NCI-H2029 treated with DMSO at 0.1 percent for 48 hours (cell line): ENCODE data around the gene BCAS1.

Experiments used
- DNase-seq: peaks from one replicate; lab custom pipeline; 2025; lab: John Stamatoyannopoulos, UW

Gene BCAS1

GRCh38 chr20:53904261-53904660, 166.1 kb downstream of the BCAS1 start:
- DNase-seq, result no peak

DNA sequence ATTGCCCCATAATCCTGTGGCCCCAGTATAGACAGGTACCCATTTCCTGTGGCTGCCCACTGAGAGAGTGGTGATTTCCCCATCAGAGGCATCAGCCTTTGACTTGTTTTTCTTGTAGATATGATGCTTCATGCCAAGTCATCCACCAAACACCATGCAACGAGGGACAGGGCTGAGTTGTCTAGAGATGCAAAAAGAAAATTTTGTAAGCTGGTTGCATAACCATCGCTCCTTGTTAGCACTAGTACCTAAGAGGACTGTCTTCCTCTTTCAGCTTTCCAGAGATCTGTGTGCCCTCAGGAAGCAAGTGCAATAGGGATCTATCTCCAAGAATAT, 166.8 kb downstream of the BCAS1 start:
- DNase-seq, result no peak

GRCh38 chr20:53902968-53903651, 167.3 kb downstream of the BCAS1 start:
- no peak for DNase-seq

GRCh38 chr20:53901497-53902096, 168.8 kb downstream of the BCAS1 start:
- no peak for DNase-seq

GRCh38 chr20:53901064-53901463, 169.3 kb downstream of the BCAS1 start:
- DNase-seq, result no peak

- no peak for DNase-seq
Observed at GRCh38 chr20:53900380-53900999, 169.9 kb downstream of the BCAS1 start.

- no peak for DNase-seq
Observed at GRCh38 chr20:53899351-53900167, 170.8 kb downstream of the BCAS1 start.

GRCh38 chr20:53898556-53898931, 171.8 kb downstream of the BCAS1 start:
- no peak for DNase-seq

DNA sequence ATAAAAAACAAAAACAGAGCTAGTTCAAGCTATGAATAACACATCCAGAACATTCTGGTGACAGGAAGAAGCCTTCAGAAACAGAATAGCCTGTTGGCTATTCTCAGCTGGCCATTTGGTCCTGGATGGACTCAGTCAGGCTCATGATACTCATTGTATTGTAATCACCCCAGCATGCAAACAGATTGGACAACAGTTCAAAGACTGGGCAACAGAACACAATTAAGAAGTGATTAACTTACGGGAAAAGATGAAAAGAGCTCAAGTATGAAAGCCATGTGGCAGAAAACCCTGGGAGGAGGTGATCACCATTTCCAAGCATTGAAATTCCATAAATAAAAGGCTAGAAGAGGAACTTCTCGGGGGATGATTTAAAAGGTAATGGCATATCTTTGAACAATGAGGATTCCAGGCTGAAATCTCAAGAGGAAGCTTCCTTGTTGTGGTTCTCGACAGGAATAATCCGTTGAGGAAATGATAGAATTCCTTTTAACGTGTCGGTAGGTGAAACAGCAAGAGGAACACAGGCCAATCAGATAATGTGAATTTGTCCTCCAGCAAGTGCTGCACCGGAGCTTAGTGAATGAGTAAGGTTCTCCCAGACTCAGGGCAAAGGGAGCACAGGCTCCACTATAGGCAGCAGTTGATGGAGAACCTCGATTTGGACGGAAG, 172.4 kb downstream of the BCAS1 start:
- no peak for DNase-seq

DNA sequence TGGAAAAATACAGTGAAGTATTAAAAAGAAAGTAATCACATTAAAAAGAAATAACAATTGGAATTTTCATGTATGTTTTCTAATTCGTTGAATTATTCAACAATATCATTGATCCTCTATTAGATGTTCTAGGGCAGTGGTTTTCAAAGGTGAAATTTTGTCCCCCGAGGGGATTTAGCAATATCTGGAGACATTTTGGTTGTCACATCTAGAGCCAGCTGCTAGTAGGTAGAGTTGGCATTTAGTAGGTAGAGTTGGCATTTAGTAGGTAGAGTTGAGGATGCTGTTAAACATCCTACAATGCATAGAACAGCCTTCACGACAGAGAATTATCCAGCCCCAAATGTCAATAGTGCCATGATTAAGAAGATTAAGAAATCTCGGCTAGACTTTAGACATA, 173.7 kb downstream of the BCAS1 start:
- no peak for DNase-seq

DNA sequence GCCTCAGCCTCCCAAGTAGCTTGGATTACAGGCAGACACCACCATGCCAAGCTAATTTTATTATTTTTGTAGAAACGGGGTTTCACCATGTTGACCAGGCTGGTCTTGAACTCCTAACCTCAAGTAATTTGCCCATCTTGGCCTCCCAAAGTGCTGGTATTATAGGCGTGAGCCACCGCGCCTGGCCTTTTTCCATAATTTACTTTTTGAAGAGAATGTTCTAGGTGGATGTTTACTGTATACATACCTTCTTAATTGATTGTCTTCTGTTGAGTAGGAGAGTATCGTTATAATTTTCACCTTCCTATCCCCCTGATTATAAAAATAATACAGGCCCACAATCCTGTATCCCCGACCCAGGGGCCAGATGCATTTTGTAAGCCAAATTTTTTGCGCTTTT, 174.4 kb downstream of the BCAS1 start:
- DNase-seq, result no peak

GRCh38 chr20:53895385-53895755, 175.0 kb downstream of the BCAS1 start:
- DNase-seq, result no peak

DNA sequence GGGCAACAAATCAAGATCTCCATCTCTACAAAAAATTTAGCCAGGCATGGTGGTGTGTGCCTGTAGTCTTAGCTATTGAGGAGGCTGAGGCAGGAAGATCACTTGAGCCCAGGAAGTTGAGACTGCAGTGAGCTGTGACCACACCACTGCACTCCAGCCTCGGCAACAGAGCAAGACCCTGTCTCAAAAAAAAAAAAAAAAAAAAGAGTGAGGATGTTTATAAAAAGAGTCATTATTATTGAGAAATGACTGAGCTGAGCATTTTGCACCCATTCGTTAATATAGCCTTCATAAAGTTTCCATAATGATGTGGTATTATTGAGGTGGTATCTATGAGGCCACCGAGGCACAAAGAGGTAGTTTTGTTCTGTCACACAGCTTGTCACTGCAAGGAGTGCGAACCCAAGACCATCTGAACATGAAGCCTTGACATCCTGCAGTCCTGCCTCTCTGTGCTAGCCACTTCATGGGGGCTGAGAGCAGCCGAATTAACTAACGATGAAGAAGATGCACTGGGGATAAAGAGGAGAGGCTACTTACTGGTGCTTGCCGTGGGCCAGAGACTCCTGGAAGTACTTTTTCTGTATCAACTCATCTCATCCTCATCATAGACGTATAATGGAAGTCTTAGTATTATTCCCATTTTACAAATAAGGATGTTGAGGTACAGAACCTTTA, 175.5 kb downstream of the BCAS1 start:
- DNase-seq, result no peak
